ENCODE results near the gene MAP7. TPM values are rescaled to one million over a fixed set of nuclear protein-coding genes. Genes with fewer than 3 reads are reported as not detected.
A peak's percentile ranks its signal among the peaks of the same experiment; 100 is the strongest.

Gene MAP7
- total RNA-seq, 2 experiments from 2014 or later: 0.45 to 0.49 TPM

GRCh38 chr6:136404627-136405419 lies 145.4 kb downstream of the MAP7 start:
- no peak overlapping the region for H3K27ac Mint-ChIP-seq

DNA sequence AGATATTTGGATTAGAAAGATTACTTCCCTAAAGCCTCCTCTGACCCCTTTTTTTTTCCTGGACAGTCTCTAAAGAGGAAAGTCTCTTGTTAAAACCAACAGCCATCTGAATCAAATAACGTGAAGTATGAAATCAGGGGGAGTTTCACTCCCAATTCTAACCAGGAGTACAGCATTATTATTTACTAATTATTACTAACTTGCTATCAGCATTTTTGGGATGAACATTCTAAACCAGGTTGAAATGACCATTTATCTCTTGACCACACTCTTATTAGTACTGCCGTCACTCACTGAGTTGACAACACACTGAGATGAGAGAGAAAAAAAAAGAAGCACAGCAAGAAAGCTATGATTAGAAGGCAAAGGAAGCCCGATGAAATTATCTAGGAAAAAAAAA lies 146.2 kb downstream of the MAP7 start:
- H3K9me3 ChIP-seq (ENCODE audit: control insufficient read depth in 1 of 2, insufficient read depth in 1 of 2, low read length in 2 of 2): no peaks in the 10 kb centered on the region
- no peak for DNase-seq
- TF ChIP-seq, protein P1, sequence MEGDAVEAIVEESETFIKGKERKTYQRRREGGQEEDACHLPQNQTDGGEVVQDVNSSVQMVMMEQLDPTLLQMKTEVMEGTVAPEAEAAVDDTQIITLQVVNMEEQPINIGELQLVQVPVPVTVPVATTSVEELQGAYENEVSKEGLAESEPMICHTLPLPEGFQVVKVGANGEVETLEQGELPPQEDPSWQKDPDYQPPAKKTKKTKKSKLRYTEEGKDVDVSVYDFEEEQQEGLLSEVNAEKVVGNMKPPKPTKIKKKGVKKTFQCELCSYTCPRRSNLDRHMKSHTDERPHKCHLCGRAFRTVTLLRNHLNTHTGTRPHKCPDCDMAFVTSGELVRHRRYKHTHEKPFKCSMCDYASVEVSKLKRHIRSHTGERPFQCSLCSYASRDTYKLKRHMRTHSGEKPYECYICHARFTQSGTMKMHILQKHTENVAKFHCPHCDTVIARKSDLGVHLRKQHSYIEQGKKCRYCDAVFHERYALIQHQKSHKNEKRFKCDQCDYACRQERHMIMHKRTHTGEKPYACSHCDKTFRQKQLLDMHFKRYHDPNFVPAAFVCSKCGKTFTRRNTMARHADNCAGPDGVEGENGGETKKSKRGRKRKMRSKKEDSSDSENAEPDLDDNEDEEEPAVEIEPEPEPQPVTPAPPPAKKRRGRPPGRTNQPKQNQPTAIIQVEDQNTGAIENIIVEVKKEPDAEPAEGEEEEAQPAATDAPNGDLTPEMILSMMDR (IDR thresholded peaks at IDR 0.05): no peak
- no peak overlapping the region for H3K27ac ChIP-seq (ENCODE audit: low read depth in 1 of 2, low read length in 2 of 2)
- Mint-ChIP-seq H3K4me3 (no peak overlapping the region), H3K9me3 (peaks cover 3% of the 10 kb centered on the region), H3K27me3 (peaks cover 5% of the 10 kb centered on the region), H3K27ac (no peak overlapping the region), H3K4me1 (ENCODE audit: low read depth) (no peaks in the 10 kb centered on the region), H3K36me3 (ENCODE audit: low read depth) (no peaks in the 10 kb centered on the region)
- H3K4me1 ChIP-seq (ENCODE audit: insufficient read depth, low read length): no peaks in the 10 kb centered on the region
- ChIA-PET CTCF (no interaction called here), POLR2A (no interaction called here)
- no peaks in the 10 kb centered on the region for H3K36me3 ChIP-seq (ENCODE audit: insufficient read depth, low read length)
- no peak overlapping the region for H3K4me3 ChIP-seq (ENCODE audit: low read length)
- ATAC-seq (ENCODE audit: poor library complexity): no peak
- H3K27me3 ChIP-seq (ENCODE audit: control insufficient read depth in 1 of 2, insufficient read depth in 2 of 2, low read length in 2 of 2): no peaks in the 10 kb centered on the region
- intact Hi-C loops (cut with DNase I, micrococcal nuclease): no loop called here

More at GRCh38 chr6:136404627-136405419, 145.4 kb downstream of the MAP7 start:
- ChIA-PET CTCF (no interaction called here), POLR2A (no interaction called here)
- no peak overlapping the region for H3K4me3 Mint-ChIP-seq
- no peak overlapping the region for H3K4me3 ChIP-seq (ENCODE audit: low read length)
- H3K9me3 Mint-ChIP-seq: peaks cover 3% of the 10 kb centered on the region
- H3K4me1 Mint-ChIP-seq (ENCODE audit: low read depth): no peaks in the 10 kb centered on the region
- no peak overlapping the region for H3K27ac ChIP-seq (ENCODE audit: low read depth in 1 of 2, low read length in 2 of 2)
- peaks cover 5% of the 10 kb centered on the region for H3K27me3 Mint-ChIP-seq
- TF ChIP-seq, protein P1 (IDR thresholded peaks at IDR 0.05): no peak
- H3K27me3 ChIP-seq (ENCODE audit: control insufficient read depth in 1 of 2, insufficient read depth in 2 of 2, low read length in 2 of 2): no peaks in the 10 kb centered on the region
- no peaks in the 10 kb centered on the region for H3K9me3 ChIP-seq (ENCODE audit: control insufficient read depth in 1 of 2, insufficient read depth in 1 of 2, low read length in 2 of 2)
- no peaks in the 10 kb centered on the region for H3K36me3 ChIP-seq (ENCODE audit: insufficient read depth, low read length)
- no peaks in the 10 kb centered on the region for H3K4me1 ChIP-seq (ENCODE audit: insufficient read depth, low read length)
- DNase-seq: no peak
- no peaks in the 10 kb centered on the region for H3K36me3 Mint-ChIP-seq (ENCODE audit: low read depth)
- intact Hi-C loops (cut with DNase I, micrococcal nuclease): no loop called here
- no peak for ATAC-seq (ENCODE audit: poor library complexity)

DNA sequence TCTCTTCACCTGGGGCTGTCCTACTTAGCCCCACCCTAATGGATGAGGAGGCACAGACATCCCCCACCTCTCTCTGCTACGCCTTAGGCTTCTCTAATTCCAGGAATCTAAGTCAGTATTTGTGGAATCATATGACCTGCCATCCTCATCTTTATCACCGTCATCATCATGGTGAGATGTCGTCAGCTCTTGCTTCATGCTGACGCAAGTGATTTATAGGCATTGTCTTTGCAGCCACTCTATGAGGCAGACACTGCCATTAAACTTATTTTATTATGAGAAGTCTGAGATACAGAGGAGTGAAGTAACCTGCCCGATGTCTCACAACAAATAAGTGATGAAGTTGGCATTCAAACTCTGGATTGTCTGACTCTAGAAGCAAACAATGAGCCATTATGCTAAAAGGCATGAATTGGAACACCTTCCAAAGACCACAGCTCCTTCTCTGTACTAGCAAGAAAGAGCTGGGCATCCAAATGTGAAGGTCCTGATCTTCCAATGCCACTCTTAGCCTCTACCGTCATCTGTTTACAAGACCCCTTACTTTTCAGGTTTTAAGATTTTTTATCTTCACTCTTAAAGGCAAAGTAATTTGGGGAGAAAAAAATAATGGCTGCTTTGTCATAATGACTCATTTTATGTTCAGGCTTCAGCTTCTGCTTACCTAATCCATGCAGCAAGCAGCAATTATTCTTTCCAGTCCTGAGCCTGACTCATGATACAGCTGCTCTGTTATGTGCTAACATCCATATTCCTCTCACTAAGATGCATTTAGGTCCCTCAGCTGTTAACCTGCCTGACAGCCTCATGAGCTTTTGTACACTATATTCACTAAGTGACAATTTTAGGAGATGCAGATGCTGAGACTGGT lies 146.9 kb downstream of the MAP7 start:
- ChIA-PET POLR2A (no interaction called here), CTCF (no interaction called here)
- no peak overlapping the region for H3K4me3 ChIP-seq (ENCODE audit: low read length)
- TF ChIP-seq, protein P1 (IDR thresholded peaks at IDR 0.05): no peak
- H3K27me3 ChIP-seq (ENCODE audit: control insufficient read depth in 1 of 2, insufficient read depth in 2 of 2, low read length in 2 of 2): no peaks in the 10 kb centered on the region
- no peak overlapping the region for H3K27ac Mint-ChIP-seq
- H3K27me3 Mint-ChIP-seq: peaks cover 5% of the 10 kb centered on the region
- no peaks in the 10 kb centered on the region for H3K4me1 Mint-ChIP-seq (ENCODE audit: low read depth)
- peaks cover 3% of the 10 kb centered on the region for H3K9me3 Mint-ChIP-seq
- no peaks in the 10 kb centered on the region for H3K36me3 Mint-ChIP-seq (ENCODE audit: low read depth)
- no peak overlapping the region for H3K4me3 Mint-ChIP-seq
- peak in 2 of 14 experiments; percentile 7 to 16 for DNase-seq
- H3K4me1 ChIP-seq (ENCODE audit: insufficient read depth, low read length): no peaks in the 10 kb centered on the region
- H3K36me3 ChIP-seq (ENCODE audit: insufficient read depth, low read length): no peaks in the 10 kb centered on the region
- intact Hi-C loops (cut with DNase I, micrococcal nuclease): no loop called here
- H3K9me3 ChIP-seq (ENCODE audit: control insufficient read depth in 1 of 2, insufficient read depth in 1 of 2, low read length in 2 of 2): no peaks in the 10 kb centered on the region
- ATAC-seq (ENCODE audit: poor library complexity): no peak
- H3K27ac ChIP-seq (ENCODE audit: low read depth in 1 of 2, low read length in 2 of 2): no peak overlapping the region

Measured in CD4-positive, alpha-beta T cell (primary cell).